Central memory CD8-positive, alpha-beta T cell (primary cell): ENCODE data around the gene PGLYRP2.

Source experiments
- ATAC-seq: fragments of 150-1000 bp; cut with Tn5 transposase; replicated peaks from 2 replicates; pipeline ENCODE4 v1.10.0; 2022; ENCODE audit warnings: mild to moderate bottlenecking, moderate FRiP score, moderate number of reproducible peaks; ENCODE audit not compliant: poor library complexity, severe bottlenecking; ENCODE audit errors: extremely low read depth
- DNase-seq, 2 donors: peaks; one replicate each; pipeline ENCODE4 v3.0.0; 2021; ENCODE audit warnings: low spot score in 2 of 2
- H3K27ac Mint-ChIP-seq: one replicate; pipeline ENCODE4 v1.8.0; 2022; ENCODE audit warnings: low read depth, mild to moderate bottlenecking, moderate library complexity, mixed read lengths
- H3K27me3 Mint-ChIP-seq: one replicate; pipeline ENCODE4 v1.8.0; 2022; ENCODE audit warnings: mixed read lengths
- H3K36me3 Mint-ChIP-seq: one replicate; pipeline ENCODE4 v1.8.0; 2022; ENCODE audit warnings: mild to moderate bottlenecking, moderate library complexity, mixed read lengths; ENCODE audit not compliant: insufficient read depth
- H3K4me1 Mint-ChIP-seq: one replicate; pipeline ENCODE4 v1.8.0; 2022; ENCODE audit warnings: mixed read lengths
- H3K4me3 Mint-ChIP-seq: one replicate; pipeline ENCODE4 v1.8.0; 2022; ENCODE audit warnings: mild to moderate bottlenecking, moderate library complexity, mixed read lengths
- H3K9me3 Mint-ChIP-seq: one replicate; pipeline ENCODE4 v1.8.0; 2022; ENCODE audit warnings: mixed read lengths

The PGLYRP2 gene

DNA sequence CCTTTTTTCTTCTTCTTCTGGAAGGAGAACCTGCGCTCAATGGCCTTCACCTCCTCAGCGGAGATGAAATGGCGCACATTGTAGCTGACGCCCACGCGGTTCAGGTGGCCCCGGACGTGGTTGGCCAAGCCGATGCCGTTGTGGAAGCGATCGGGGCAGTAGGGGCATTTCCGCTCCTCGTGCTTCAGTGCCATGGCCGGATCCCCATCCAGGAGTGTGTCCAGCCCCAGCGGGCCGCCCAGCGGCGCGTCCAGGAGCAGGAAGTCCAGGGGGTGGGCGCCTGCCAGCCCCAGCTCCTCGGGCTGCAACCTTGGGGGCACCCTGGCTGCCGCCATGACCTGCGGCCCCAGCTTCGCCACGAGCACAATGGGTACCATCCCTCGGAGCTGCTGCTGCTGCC is 40.7 kb downstream of the PGLYRP2 start:
- no peak for ATAC-seq
- no peak overlapping the region for H3K27ac Mint-ChIP-seq
- peaks cover 6% of the 10 kb centered on the region for H3K4me1 Mint-ChIP-seq
- H3K36me3 Mint-ChIP-seq = no peaks in the 10 kb centered on the region
- no peak for DNase-seq
- no peaks in the 10 kb centered on the region for H3K27me3 Mint-ChIP-seq
- no peak overlapping the region for H3K4me3 Mint-ChIP-seq
- no peaks in the 10 kb centered on the region for H3K9me3 Mint-ChIP-seq

DNA sequence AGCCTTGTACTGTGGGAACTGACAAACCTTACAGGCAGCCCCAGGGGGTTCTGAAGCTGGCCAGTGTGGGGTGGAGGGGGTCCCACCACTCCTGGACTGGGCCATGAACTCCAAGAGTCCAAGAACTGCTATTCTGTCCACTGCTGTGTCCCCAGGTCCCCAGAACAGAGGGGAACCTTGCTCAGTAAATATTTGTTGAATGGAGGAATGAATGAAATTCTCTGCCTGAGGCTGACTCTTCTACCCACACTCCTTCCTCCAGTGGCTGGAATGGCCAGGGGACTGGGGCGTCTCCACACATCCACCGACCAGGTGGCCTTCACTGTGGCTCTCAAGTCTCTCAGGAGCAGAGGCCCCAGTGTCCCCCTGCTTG is 41.2 kb downstream of the PGLYRP2 start:
- Mint-ChIP-seq H3K27ac (no peak overlapping the region), H3K27me3 (no peaks in the 10 kb centered on the region), H3K4me1 (peaks cover 6% of the 10 kb centered on the region), H3K4me3 (no peak overlapping the region), H3K9me3 (no peaks in the 10 kb centered on the region), H3K36me3 (peaks cover 1% of the 10 kb centered on the region)
- DNase-seq (no peak), ATAC-seq (no peak)

DNA sequence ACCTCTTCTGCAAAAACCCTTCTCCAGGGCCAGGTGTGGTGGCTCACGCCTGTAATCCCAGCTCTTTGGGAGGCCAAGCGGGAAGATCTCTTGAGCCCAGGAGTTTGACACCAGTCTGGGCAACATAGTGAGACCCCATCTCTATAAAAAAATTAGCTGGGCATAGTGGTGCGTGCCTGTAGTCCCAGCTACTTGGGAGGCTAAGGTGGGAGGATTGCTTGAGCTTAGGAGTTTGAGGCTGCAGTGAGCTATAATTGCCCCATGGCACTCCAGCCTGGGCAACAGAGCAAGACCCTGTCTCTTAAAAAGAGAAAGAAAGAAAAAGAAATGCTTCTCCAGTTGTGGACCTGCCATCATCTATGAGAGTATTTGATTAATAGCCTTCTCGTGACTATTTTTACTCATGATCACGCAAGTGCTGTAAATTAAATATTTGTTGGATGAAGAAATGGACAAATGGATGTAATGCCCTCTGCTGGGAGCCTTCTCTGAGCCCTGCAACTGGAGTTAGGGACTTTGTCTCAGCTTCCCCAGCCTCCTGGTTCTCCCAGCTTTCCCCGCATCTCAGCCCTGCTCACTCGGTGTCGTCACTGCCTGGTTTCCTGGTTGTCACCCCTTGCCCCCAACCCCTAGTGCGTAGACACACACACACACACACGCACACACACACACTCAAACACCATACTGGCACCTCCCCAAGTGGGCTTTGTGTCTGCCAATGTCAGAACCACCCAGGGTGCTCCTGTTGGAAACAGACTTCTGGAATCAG is 41.8 kb downstream of the PGLYRP2 start:
- peaks cover 10% of the 10 kb centered on the region for H3K4me1 Mint-ChIP-seq
- no peaks in the 10 kb centered on the region for H3K27me3 Mint-ChIP-seq
- ATAC-seq (no peak), DNase-seq (no peak)
- no peak overlapping the region for H3K27ac Mint-ChIP-seq
- peaks cover 4% of the 10 kb centered on the region for H3K36me3 Mint-ChIP-seq
- no peak overlapping the region for H3K4me3 Mint-ChIP-seq
- no peaks in the 10 kb centered on the region for H3K9me3 Mint-ChIP-seq

DNA sequence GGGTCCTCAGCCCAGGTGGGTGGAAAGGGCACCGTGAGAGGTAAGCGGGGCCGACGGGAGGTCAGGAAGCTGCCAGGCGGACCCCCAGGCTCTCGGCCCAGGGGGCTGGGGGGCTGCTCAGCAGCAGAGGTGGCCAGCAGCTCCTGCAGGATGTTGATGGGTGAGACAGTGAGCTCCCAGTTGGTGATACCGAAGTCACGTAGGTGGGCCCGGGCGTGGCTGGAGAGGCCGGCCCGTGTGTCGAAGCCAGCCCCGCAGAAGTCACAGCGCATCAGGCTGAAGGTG is 42.5 kb downstream of the PGLYRP2 start:
- no peaks in the 10 kb centered on the region for H3K27me3 Mint-ChIP-seq
- no peak for ATAC-seq
- DNase-seq = no peak
- H3K9me3 Mint-ChIP-seq = no peaks in the 10 kb centered on the region
- peaks cover 7% of the 10 kb centered on the region for H3K36me3 Mint-ChIP-seq
- H3K4me3 Mint-ChIP-seq = no peak overlapping the region
- H3K27ac Mint-ChIP-seq = no peak overlapping the region
- peaks cover 13% of the 10 kb centered on the region for H3K4me1 Mint-ChIP-seq

DNA sequence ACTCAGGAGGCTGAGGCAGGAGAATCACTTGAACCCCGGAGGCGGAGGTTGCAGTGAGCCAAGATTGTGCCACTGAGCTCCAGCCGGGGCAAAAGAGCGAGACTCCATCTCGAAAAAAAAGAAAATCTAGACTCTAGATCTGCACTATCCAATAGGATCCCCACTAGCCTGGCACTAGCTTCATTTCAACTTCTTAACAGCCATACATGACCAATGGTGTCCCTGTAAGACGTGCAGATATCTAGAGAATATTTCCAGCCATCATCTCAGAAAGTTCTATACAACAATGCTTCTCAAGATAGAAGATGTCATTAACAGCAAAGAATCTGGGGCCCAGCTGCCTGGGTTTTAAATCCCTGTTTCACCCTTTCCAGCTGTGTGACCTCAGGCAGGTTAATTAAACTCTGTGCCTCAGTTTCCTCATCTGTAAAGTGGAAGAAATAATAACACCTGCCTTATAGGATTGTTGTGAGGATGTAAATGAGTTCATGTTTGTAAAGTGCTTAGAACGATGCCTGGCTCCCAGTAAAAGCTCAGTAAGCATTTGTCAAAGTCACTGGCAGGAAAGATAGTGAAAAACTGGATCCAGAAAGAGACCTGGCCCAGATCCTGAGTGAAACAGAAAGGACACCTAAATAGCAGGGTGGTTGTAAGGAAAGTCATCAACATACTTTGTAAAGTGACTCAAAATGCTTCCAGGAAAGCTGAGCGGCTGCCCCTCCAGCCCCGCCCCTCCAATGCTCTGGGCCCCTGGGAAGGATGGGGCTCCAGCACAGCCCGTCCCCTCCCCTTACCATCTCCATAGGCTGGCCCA is 43.1 kb downstream of the PGLYRP2 start:
- Mint-ChIP-seq H3K4me1 (peaks cover 18% of the 10 kb centered on the region), H3K4me3 (no peak overlapping the region), H3K27me3 (no peaks in the 10 kb centered on the region), H3K36me3 (peaks cover 7% of the 10 kb centered on the region), H3K9me3 (no peaks in the 10 kb centered on the region), H3K27ac (no peak overlapping the region)
- DNase-seq = no peak
- ATAC-seq = no peak

DNA sequence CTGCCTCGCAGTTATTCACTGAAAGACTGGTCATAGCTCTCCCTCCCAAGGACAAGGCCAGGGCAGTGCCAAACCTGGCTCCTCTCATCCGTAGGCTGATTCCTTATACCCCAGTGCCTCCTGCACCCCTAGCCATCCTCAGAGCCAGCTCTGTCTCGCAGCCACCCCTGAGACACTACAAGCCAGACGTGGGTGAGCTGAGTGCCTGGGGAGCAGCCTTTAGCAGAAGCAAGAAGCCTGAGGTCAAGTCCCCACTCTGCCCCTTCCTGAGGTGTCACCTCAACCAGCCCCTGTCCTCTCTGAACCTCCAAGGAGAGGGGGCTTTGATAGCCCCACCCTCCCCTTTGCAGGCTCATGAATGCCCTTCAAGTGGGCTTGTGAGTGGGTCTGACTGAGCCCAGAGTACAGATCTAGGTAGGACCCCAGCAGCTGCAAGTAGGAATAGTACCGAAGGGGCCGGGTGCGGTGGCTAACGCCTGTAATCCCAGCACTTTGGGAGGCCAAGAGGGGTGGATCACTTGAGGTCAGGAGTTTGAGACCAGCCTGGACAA is 45.7 kb downstream of the PGLYRP2 start:
- ATAC-seq (no peak), DNase-seq (no peak)
- H3K4me1 Mint-ChIP-seq = peaks cover 26% of the 10 kb centered on the region
- peaks cover 13% of the 10 kb centered on the region for H3K36me3 Mint-ChIP-seq
- peak overlapping the region; percentile 96 for H3K4me3 Mint-ChIP-seq
- H3K27ac Mint-ChIP-seq = peak overlapping the region; percentile 95
- no peaks in the 10 kb centered on the region for H3K9me3 Mint-ChIP-seq
- no peaks in the 10 kb centered on the region for H3K27me3 Mint-ChIP-seq

DNA sequence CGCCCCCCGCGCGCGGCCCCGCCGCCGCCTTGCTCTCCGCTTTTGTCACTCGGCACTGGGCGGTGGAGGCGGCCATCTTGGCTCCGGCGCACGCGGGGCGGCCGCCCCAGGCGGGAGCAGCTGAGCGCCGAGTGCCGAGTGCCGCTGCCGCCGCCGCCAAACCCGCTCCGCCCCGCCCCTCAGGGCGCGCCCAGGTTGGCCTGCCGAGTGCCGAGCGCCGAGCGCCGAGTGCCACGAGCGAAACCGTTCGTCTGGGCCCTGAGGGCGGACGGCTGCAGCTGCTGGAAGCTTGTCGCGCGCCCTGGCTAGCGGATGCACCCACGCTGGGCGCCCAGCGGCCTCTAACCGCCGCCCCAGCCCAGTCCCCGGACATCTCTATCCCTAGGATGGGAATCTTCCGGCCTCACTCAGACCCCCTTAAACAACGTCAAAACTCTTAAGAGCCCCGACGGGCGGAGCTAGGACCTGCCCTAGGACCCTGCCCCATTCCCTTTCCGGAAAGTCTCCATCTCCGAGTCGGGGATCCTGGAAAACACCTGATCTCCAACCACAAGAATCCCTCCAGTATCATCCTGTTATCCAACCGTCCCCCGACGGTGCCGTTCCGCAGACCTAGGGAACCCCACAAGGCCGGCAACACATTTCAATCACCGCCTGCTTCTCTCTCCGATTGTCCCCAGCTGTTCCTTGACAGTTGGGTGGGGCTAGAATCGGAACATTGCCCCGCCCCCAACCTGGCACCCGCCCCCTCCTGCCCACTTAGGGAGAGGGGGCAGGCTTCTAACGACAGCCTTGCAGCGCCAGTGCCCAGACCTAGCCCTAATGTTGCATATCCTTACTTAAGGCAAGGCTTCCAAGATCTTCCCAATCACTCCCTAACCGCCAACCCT is 46.4 kb downstream of the PGLYRP2 start:
- peaks cover 13% of the 10 kb centered on the region for H3K36me3 Mint-ChIP-seq
- H3K4me1 Mint-ChIP-seq = peaks cover 26% of the 10 kb centered on the region
- DNase-seq = peak; percentile 80 to 88

DNA sequence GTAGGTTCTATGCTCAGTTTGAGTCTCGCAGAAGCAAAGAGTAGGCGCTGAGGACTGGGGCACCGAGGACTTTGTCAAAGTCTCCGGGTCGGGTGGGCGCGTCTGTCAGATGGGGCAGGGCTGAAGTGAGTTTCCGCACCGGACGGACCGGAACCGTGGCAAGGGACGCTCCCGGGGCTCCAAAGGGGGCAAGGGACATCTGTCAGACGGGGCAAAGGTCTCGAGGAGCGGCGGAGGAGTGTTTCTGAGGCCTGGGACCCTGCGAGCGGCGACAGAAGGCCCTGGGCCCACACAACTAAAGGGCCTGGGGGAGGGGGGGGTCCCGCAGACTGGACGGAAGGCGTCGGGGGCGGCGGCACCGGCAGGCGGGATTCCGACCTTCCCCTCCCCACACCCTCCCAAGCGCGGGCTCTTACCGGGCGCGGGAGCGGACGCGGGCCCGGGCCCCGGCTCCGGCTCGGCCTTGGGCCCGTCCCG is 47.2 kb downstream of the PGLYRP2 start:
- DNase-seq (no peak), ATAC-seq (no peak)
- Mint-ChIP-seq H3K9me3 (no peaks in the 10 kb centered on the region), H3K27ac (peak overlapping the region; percentile 95), H3K36me3 (peaks cover 13% of the 10 kb centered on the region), H3K4me3 (peak overlapping the region; percentile 99), H3K27me3 (no peaks in the 10 kb centered on the region), H3K4me1 (peaks cover 32% of the 10 kb centered on the region)

More for the DNA sequence above, 46.4 kb downstream of the PGLYRP2 start:
- ATAC-seq = peak; percentile 88
- Mint-ChIP-seq H3K9me3 (no peaks in the 10 kb centered on the region), H3K4me3 (peak overlapping the region; percentile 96), H3K27ac (peak overlapping the region; percentile 95), H3K27me3 (no peaks in the 10 kb centered on the region)

DNA sequence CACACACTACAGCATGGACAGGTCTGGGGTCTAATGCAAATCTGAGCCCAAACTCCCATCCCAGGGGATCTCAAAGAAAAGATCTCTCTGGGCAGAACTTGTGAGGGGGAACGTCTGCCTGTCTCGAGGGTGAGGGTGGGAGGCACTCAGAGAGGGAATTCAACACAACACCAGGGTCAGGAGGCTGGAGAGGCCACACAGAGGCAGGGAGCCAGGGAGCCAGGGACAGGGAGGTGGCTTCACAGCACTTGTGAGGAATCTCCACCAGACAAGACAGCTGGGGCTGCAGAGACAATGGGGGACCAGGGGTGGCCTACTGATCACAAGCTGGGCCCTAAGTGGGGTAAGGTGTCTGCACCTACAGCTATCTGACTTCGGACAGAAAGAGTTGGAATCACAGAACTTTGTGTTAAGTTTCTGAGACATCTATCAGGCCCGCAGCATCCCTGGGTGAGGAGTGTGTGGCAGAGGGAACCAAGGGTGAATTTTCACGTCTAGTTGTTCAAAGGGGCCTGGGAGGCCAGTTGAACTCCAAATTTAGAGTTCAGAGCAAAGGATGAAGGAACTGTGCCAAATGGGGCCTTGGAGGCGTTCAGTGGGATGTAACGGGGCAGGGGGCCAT is 47.8 kb downstream of the PGLYRP2 start:
- DNase-seq (no peak), ATAC-seq (no peak)
- peaks cover 32% of the 10 kb centered on the region for H3K4me1 Mint-ChIP-seq
- peaks cover 13% of the 10 kb centered on the region for H3K36me3 Mint-ChIP-seq
- H3K9me3 Mint-ChIP-seq = no peaks in the 10 kb centered on the region
- peak overlapping the region; percentile 95 for H3K27ac Mint-ChIP-seq
- peak overlapping the region; percentile 99 for H3K4me3 Mint-ChIP-seq
- no peaks in the 10 kb centered on the region for H3K27me3 Mint-ChIP-seq

DNA sequence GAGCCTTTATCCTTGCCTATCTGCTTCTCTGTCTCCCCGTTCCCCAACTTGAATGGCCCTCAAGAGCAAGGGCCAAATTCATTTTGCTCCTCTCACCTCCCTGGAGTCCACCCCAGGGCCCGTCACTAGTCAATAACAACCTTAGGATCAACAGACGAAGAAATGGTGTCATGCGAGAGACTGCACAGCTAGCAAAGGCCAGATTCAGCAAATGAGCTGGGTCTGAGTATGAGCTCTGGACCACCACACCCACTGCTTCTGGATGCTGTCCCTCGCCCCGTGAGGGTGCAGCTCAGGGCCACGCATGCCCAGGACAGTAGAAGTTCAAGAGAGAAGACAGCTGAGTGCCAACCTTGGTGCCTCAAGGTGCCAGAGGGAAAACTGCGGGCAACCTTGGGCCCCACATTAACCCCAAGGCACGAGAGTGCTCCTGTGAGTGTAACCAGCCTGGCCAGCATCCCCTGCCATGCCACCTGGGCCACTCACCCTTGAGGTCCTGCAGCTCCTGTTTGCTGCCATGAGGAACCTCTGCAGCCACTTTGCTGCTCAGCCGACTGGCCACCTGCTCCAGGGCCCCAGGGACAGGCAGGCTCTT is 48.7 kb downstream of the PGLYRP2 start:
- H3K4me1 Mint-ChIP-seq = peaks cover 32% of the 10 kb centered on the region
- no peaks in the 10 kb centered on the region for H3K9me3 Mint-ChIP-seq
- peak overlapping the region; percentile 24 for H3K27ac Mint-ChIP-seq
- DNase-seq (no peak), ATAC-seq (no peak)
- H3K4me3 Mint-ChIP-seq = peak overlapping the region; percentile 99
- H3K27me3 Mint-ChIP-seq = no peaks in the 10 kb centered on the region
- peaks cover 16% of the 10 kb centered on the region for H3K36me3 Mint-ChIP-seq

DNA sequence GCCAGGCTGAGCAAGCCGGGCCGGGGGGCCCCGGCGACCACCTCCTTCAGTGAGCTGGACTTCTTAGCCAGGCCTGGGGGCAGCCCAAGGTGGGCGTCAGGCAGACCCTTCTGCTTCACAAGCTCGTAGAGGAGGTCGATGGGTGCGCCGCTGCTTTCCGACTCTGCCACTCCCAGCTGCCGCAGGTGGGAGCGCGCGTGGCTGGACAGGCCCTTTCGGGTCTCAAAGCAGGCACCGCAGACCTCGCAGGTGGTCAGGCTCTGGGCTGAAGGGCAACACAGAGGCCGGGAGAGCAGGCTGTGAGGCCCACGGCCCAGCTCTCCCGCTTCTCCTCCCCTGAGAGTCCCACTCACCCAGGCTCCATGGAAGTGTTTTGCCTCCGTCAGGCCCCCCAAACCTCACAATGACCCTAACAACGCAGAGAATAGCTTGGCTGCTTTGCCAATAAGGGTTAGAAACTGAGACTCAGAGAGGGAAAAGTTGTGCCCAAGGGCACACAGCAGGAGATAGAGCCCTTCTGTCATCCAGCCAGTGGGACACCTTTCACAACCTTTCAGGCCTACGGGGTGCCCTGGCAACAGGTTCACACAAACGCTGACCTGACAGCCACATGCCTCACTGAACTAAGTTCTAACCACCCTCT is 49.4 kb downstream of the PGLYRP2 start:
- H3K4me3 Mint-ChIP-seq = no peak overlapping the region

More for the DNA sequence above, 49.4 kb downstream of the PGLYRP2 start:
- ATAC-seq (no peak), DNase-seq (no peak)
- Mint-ChIP-seq H3K27me3 (no peaks in the 10 kb centered on the region), H3K4me1 (peaks cover 32% of the 10 kb centered on the region), H3K27ac (peak overlapping the region; percentile 24), H3K9me3 (no peaks in the 10 kb centered on the region), H3K36me3 (peaks cover 19% of the 10 kb centered on the region)
